HepG2 (cell line): ENCODE results near the gene CD300A. TPM values are rescaled to one million over a fixed set of nuclear protein-coding genes. Genes with fewer than 3 reads are reported as not detected.

ENCODE experiments used
- FOXM1 ChIP-seq: sonication (generic); formaldehyde crosslinking; IDR thresholded peaks from 2 replicates; pipeline ENCODE4 v1.5.0; 2020; ENCODE audit warnings: missing genetic modification reagents
- KDM3A ChIP-seq: IDR thresholded peaks from 2 replicates; pipeline ENCODE4 v1.6.1; 2018; ENCODE audit warnings: low read depth, missing compliant biosample characterization
- KLF6 ChIP-seq: IDR thresholded peaks from 2 replicates; pipeline ENCODE4 v1.8.0; 2016; ENCODE audit warnings: missing biosample characterization, missing genetic modification reagents
- MBD4 ChIP-seq: IDR thresholded peaks from 2 replicates; pipeline ENCODE4 v1.6.1; 2012; ENCODE audit warnings: low read length, inconsistent platforms, borderline replicate concordance
- SAFB2 ChIP-seq: sonication (generic); formaldehyde crosslinking; IDR thresholded peaks from 2 replicates; pipeline ENCODE4 v1.5.1; 2020; ENCODE audit warnings: missing genetic modification reagents, low read depth, mild to moderate bottlenecking, borderline replicate concordance
- ZBTB8A ChIP-seq: sonication (generic); formaldehyde crosslinking; IDR thresholded peaks from 2 replicates; pipeline ENCODE4 v1.4.0; 2020; ENCODE audit warnings: mild to moderate bottlenecking, low read depth, missing genetic modification reagents, borderline replicate concordance
- ZKSCAN5 ChIP-seq: sonication (generic); formaldehyde crosslinking; IDR thresholded peaks from 2 replicates; pipeline ENCODE4 v1.5.1; 2020; ENCODE audit warnings: mild to moderate bottlenecking, missing genetic modification reagents
- ZNF407 ChIP-seq: sonication (generic); formaldehyde crosslinking; IDR thresholded peaks from one replicate; pipeline ENCODE4 v1.5.1; 2020; ENCODE audit warnings: mild to moderate bottlenecking, missing genetic modification reagents; ENCODE audit errors: not compliant biosample characterization
- ZNF644 ChIP-seq: IDR thresholded peaks from 2 replicates; pipeline ENCODE4 v1.6.1; 2016; ENCODE audit warnings: low read depth
- ZNF7 ChIP-seq: IDR thresholded peaks from 2 replicates; pipeline ENCODE4 v1.6.1; 2016; ENCODE audit warnings: missing biosample characterization, missing genetic modification reagents
- polyA plus RNA-seq, 8 experiments: library from polyadenylated mRNA; depleted of rRNA in 3 of 8; stranded (reverse) in 7 of 8; unstranded in 1 of 8; fragments of >200 nt; fragmentation: Illumina TruSeq in 4 of 8; extraction: Trizol in 4 of 8; gene quantifications; 2 replicates each; pipeline versions ENCODE4 v1.2.1 to v1.2.3, GENCODE V29; 2011 to 2016; ENCODE audit warnings: low read depth in 4 of 8, missing spikeins in 1 of 8, mixed read lengths in 1 of 8; ENCODE audit not compliant: insufficient read depth in 1 of 8
- total RNA-seq, 5 experiments: library from RNA; depleted of rRNA; stranded (reverse); fragments of >200 nt; fragmentation: Illumina TruSeq; extraction: Trizol; gene quantifications; 2 replicates each; pipeline ENCODE4 v1.2.3, GENCODE V29; 2016; ENCODE audit warnings: low read depth in 1 of 5
- TF ChIP-seq, protein P1 (sequence below): sonication (generic); formaldehyde crosslinking; IDR thresholded peaks from 2 replicates; pipeline ENCODE4 v1.5.0; 2020; ENCODE audit warnings: mild to moderate bottlenecking, missing genetic modification reagents, borderline replicate concordance
- TF ChIP-seq, protein P2 (sequence below): sonication (generic); formaldehyde crosslinking; IDR thresholded peaks from 2 replicates; pipeline ENCODE4 v1.5.0; 2020; ENCODE audit warnings: mild to moderate bottlenecking, low read depth, missing genetic modification reagents, borderline replicate concordance

The CD300A gene
- total and polyA plus RNA-seq, 2 of the 13 experiments (the other 11 are each of a cell fraction or from before 2014, with no cell fraction given): not detected

GRCh38 chr17:74442670-74443515, 23.5 kb upstream of the CD300A start (continued):
- TF ChIP-seq ZNF407 (CRISPR knock-in tag): no peak
- TF ChIP-seq, protein P1, sequence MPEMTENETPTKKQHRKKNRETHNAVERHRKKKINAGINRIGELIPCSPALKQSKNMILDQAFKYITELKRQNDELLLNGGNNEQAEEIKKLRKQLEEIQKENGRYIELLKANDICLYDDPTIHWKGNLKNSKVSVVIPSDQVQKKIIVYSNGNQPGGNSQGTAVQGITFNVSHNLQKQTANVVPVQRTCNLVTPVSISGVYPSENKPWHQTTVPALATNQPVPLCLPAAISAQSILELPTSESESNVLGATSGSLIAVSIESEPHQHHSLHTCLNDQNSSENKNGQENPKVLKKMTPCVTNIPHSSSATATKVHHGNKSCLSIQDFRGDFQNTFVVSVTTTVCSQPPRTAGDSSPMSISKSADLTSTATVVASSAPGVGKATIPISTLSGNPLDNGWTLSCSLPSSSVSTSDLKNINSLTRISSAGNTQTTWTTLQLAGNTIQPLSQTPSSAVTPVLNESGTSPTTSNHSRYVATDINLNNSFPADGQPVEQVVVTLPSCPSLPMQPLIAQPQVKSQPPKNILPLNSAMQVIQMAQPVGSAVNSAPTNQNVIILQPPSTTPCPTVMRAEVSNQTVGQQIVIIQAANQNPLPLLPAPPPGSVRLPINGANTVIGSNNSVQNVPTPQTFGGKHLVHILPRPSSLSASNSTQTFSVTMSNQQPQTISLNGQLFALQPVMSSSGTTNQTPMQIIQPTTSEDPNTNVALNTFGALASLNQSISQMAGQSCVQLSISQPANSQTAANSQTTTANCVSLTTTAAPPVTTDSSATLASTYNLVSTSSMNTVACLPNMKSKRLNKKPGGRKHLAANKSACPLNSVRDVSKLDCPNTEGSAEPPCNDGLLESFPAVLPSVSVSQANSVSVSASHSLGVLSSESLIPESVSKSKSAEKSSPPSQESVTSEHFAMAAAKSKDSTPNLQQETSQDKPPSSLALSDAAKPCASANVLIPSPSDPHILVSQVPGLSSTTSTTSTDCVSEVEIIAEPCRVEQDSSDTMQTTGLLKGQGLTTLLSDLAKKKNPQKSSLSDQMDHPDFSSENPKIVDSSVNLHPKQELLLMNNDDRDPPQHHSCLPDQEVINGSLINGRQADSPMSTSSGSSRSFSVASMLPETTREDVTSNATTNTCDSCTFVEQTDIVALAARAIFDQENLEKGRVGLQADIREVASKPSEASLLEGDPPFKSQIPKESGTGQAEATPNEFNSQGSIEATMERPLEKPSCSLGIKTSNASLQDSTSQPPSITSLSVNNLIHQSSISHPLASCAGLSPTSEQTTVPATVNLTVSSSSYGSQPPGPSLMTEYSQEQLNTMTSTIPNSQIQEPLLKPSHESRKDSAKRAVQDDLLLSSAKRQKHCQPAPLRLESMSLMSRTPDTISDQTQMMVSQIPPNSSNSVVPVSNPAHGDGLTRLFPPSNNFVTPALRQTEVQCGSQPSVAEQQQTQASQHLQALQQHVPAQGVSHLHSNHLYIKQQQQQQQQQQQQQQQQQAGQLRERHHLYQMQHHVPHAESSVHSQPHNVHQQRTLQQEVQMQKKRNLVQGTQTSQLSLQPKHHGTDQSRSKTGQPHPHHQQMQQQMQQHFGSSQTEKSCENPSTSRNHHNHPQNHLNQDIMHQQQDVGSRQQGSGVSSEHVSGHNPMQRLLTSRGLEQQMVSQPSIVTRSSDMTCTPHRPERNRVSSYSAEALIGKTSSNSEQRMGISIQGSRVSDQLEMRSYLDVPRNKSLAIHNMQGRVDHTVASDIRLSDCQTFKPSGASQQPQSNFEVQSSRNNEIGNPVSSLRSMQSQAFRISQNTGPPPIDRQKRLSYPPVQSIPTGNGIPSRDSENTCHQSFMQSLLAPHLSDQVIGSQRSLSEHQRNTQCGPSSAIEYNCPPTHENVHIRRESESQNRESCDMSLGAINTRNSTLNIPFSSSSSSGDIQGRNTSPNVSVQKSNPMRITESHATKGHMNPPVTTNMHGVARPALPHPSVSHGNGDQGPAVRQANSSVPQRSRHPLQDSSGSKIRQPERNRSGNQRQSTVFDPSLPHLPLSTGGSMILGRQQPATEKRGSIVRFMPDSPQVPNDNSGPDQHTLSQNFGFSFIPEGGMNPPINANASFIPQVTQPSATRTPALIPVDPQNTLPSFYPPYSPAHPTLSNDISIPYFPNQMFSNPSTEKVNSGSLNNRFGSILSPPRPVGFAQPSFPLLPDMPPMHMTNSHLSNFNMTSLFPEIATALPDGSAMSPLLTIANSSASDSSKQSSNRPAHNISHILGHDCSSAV (CRISPR knock-in tag): no peak
- peak; percentile 96 for TF ChIP-seq KDM3A (CRISPR knock-in tag)
- TF ChIP-seq ZBTB8A (CRISPR knock-in tag): no peak
- peak; percentile 87; the same call in 1 of the 2 replicates for TF ChIP-seq KLF6 (CRISPR knock-in tag)
- TF ChIP-seq ZNF7: no peak
- peak; percentile 67; the same call in 1 of the 2 replicates for TF ChIP-seq ZNF644 (CRISPR knock-in tag)
- TF ChIP-seq, protein P2, sequence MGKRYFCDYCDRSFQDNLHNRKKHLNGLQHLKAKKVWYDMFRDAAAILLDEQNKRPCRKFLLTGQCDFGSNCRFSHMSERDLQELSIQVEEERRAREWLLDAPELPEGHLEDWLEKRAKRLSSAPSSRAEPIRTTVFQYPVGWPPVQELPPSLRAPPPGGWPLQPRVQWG: no peak
- no peak for TF ChIP-seq FOXM1 (CRISPR knock-in tag)
- TF ChIP-seq SAFB2: no peak; the same call in 1 of the 2 replicates
- no peak; the same call in 1 of the 2 replicates for TF ChIP-seq MBD4
- TF ChIP-seq ZKSCAN5 (CRISPR knock-in tag): no peak
